ENCODE measurements around the gene C22orf23.

Gene C22orf23

DNA sequence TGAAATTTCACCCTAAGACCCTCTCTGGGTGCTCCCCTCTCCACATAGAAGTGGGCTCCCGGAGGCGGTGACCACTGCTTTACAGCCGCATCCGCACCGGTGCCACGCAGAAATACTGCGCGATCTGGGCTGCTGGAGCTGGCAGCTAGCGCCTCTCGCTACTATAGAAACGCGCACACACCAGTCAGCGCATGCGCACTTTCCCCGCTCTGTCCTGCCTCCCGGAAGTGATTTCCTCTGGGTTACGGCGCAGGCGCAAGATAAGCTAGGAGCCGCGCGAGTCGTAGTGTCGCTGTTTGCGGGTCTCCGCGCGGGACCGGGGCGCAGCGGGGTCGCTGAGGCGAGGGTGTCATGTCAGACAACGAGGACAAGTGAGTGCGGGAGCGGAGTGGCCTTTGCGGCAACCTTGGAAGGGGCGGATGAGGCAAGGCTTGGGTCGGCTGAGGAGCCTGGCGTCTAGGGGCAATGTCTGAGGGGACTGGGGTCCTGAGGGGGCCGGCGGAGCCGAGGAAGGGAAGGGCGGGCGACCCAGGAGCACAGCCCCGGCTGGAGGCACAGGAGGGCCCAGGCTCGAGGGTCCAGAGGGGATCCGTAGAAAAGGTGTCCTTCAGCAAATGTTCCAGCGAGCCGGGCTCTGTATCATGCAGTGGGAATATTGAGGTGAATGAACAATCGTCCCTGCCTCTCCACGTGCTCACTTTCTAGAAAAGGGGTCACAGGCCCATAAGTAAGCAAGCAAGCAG is at the start of gene C22orf23, which contains the start of gene POLR2F:
C22orf23 (minus strand) TSS at position 165 of the 743 bp plus-strand sequence. CDS start 452 bp downstream, outside the sequence.
POLR2F (plus strand) TSS at position 263 of the 743 bp plus-strand sequence; CDS start at position 352, 89 bp downstream.
- peak; percentile 90 for DNase-seq (ENCODE audit: low read depth)

- no peak for DNase-seq (ENCODE audit: low read depth)
Measured at GRCh38 chr22:37999640-38000272, 46.4 kb upstream of the C22orf23 start.

GRCh38 chr22:37999236-37999635 is 45.8 kb upstream of the C22orf23 start:
- no peak for DNase-seq (ENCODE audit: low read depth)

GRCh38 chr22:37998543-37998942 is 45.1 kb upstream of the C22orf23 start:
- DNase-seq (ENCODE audit: low read depth) = no peak

DNA sequence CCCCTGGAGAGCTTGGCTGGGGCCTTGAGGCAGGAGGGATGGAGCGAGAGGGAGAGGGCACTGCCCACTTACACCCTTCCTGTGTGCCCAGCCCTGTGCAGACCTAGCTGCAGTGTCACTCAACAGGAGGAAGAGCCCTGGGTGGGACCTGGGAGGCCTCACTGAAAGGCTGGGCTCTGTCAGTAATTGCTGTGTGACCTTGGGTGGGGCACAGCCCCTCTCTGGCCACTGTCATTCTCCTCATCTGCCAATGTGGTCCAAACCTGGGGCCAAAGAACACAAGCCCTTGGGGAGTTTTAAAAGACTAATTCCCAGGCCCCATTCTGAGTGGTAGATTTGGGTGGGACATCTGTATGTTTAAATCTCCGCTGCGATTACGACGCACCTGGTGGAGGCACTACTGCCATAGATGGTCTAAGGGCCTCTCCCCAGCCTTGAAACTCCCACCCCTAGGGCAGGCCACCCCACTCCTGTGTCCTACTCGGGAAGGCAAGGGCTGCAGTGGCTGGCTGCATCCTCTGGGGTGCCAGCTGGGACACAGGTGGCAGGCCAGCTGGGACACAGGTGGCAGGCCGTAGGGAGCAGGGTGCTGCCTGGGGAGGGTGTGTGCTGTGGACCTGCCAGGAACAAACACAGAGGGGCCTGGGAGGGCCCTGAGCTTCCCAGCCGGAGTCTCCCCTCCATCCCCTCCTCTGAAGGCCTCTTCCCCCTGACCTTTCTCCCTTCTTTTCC is 43.3 kb upstream of the C22orf23 start:
- no peak for DNase-seq (ENCODE audit: low read depth)

DNA sequence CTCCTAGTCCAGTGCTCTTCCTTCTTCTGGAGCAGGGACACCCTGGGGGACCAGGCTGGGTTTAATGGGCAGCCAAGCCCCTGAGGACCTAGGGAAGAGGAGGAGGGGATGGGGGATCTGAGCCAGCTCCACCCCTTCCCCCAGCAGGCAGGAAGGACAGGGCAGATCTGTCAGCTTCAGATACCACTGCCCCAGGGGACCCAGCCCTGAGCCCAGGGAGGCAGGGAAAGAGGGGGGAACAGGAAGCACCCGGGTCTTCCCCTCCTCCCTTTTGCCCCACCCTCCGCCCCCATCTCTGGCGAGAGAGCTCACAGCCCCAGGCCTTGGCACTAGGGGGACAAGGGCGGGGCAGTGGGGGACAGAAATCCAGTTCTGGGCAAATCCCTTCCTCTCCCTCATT is 42.7 kb upstream of the C22orf23 start:
- peak; percentile 91 for DNase-seq (ENCODE audit: low read depth)

- DNase-seq (ENCODE audit: low read depth) = no peak
Measured at GRCh38 chr22:37995460-37995859, 42.1 kb upstream of the C22orf23 start.

- no peak for DNase-seq (ENCODE audit: low read depth)
Measured at GRCh38 chr22:37994982-37995381, 41.6 kb upstream of the C22orf23 start.

DNA sequence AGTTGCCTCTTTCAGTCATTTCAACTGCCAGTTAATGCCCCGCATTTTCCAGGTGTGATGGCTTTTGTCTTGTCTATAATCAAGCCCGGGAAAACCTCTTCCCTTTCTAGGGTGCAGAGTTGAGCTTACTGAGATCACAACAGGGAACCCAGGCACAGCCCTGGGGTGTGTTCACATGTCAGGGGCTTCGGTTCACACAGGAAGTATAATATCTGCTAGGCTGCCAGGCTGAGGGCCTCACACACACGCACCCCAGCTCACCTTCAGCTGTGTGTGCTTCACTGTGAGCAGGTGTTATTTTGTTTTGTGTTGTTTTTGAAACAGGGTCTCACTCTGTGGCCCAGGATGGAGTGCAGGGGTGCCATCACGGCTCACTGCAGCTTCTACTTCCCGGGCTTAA is 40.6 kb upstream of the C22orf23 start:
- no peak for DNase-seq (ENCODE audit: low read depth)

GRCh38 chr22:37991731-37992442 is 38.5 kb upstream of the C22orf23 start:
- DNase-seq (ENCODE audit: low read depth) = no peak

GRCh38 chr22:37990862-37991261 is 37.5 kb upstream of the C22orf23 start:
- DNase-seq (ENCODE audit: low read depth) = no peak

GRCh38 chr22:37990301-37990700 is 36.9 kb upstream of the C22orf23 start:
- DNase-seq (ENCODE audit: low read depth) = no peak

GRCh38 chr22:37989146-37990045 is 36.0 kb upstream of the C22orf23 start:
- no peak for DNase-seq (ENCODE audit: low read depth)

DNA sequence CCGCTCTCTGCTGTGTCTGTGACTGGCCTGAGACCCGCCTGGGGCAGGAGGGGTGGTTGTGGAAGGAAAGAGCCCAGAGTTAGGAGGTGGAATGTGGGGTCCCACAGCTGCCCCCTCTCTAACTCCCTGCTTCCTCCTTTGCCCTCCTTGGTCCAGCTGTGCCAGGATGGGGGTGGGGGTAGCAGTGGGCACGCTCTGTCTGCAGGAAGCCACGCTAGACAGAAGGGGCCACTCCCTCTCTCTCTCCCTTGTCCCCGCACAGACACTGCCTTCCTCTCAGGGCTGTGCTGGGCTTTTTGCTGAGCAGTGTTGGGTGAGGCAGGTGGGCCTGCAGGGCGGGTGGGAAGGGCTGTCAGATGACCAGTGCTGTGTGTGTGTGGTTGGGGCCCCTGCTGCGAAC is 33.0 kb upstream of the C22orf23 start:
- no peak for DNase-seq (ENCODE audit: low read depth)

- DNase-seq (ENCODE audit: low read depth) = no peak
Measured at GRCh38 chr22:37985751-37986281, 32.4 kb upstream of the C22orf23 start.

GRCh38 chr22:37985050-37985585 is 31.7 kb upstream of the C22orf23 start:
- DNase-seq (ENCODE audit: low read depth) = no peak

- DNase-seq (ENCODE audit: low read depth) = no peak
Measured at GRCh38 chr22:37983860-37984791, 30.7 kb upstream of the C22orf23 start, which contains the start of gene SOX10. TSS of gene SOX10 (minus strand) at chr22:37984555. CDS start at chr22:37983784, 771 bp downstream.

GRCh38 chr22:37982938-37983859 is 29.8 kb upstream of the C22orf23 start:
- no peak for DNase-seq (ENCODE audit: low read depth)

Measured in CMK (cell line).